IPS DF 6.9 (cell line): Measurements from ENCODE around the gene GABBR1.

ENCODE experiments used
- DNase-seq: peaks from one replicate; pipeline ENCODE4 v3.0.0-alpha.2; 2013; ENCODE audit warnings: low read depth, low spot score
- H3K27ac ChIP-seq: one replicate; pipeline ENCODE4 v1.5.1; 2013; ENCODE audit warnings: low read length, control low read depth
- H3K27me3 ChIP-seq: 2 replicates; pipeline ENCODE4 v1.6.1; 2013; ENCODE audit warnings: mild to moderate bottlenecking, low read length; ENCODE audit not compliant: control insufficient read depth, insufficient read depth
- H3K36me3 ChIP-seq: 2 replicates; pipeline ENCODE4 v1.6.1; 2013; ENCODE audit warnings: low read length; ENCODE audit not compliant: control insufficient read depth, insufficient read depth
- H3K4me1 ChIP-seq: 2 replicates; pipeline ENCODE4 v1.6.1; 2013; ENCODE audit warnings: low read length; ENCODE audit not compliant: control insufficient read depth, insufficient read depth
- H3K4me3 ChIP-seq: 2 replicates; pipeline ENCODE4 v1.5.1; 2013; ENCODE audit warnings: mild to moderate bottlenecking, low read length
- H3K9me3 ChIP-seq: 2 replicates; pipeline ENCODE4 v1.6.1; 2013; ENCODE audit warnings: low read length, inconsistent platforms; ENCODE audit not compliant: control insufficient read depth, insufficient read depth
- WGBS: extraction: QIAGEN DNeasy Blood & Tissue Kit; methylation state at CpG from one replicate; pipeline ENCODE4 v1.1.7; 2013; ENCODE audit warnings: mixed read lengths, missing lambda C conversion rate; ENCODE audit not compliant: insufficient read length, insufficient coverage; 5-methylcytosine and 5-hydroxymethylcytosine counted together

Gene GABBR1

GRCh38 chr6:29620630-29621029 is 12.4 kb downstream of the GABBR1 start:
- peaks cover 27% of the 10 kb centered on the region for H3K36me3 ChIP-seq
- peaks cover 13% of the 10 kb centered on the region for H3K4me1 ChIP-seq
- WGBS = no CpG with 5 or more reads among the region's 4 CpGs
- DNase-seq = no peak
- H3K27ac ChIP-seq = no peak overlapping the region
- no peaks in the 10 kb centered on the region for H3K27me3 ChIP-seq
- no peak overlapping the region for H3K4me3 ChIP-seq
- no peaks in the 10 kb centered on the region for H3K9me3 ChIP-seq

DNA sequence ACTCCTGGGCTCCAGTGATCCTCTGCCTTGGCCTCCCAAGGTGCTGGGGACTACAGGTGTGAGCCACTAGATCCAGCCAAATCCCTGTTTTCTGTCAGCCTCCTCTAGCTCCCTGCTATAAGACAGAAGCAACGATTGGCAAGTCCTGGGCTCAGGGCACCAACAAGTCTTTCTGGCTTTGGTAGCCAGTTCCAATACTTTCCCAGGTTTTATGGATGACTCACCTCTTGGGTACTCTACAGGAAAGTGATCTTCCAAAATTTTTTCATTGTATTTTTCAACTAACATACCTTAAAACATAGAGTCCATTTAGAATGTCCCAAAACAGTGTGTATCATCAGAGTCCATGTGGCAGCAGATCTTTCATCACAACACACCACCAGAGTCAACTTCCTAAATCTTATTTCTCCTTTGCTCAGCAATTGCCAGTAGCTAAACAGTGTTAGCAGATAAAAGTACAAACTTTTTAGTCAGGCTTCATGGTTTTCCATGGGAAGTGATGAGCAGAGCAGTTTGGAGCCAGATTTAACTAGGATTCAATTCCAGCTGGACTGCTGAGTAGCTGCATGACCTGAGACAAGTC is 13.3 kb downstream of the GABBR1 start:
- H3K36me3 ChIP-seq = peaks cover 27% of the 10 kb centered on the region
- no peaks in the 10 kb centered on the region for H3K9me3 ChIP-seq
- no peak for DNase-seq
- no peaks in the 10 kb centered on the region for H3K27me3 ChIP-seq
- no CpG with 5 or more reads among the region's 1 CpG for WGBS
- H3K4me3 ChIP-seq = no peak overlapping the region
- no peak overlapping the region for H3K27ac ChIP-seq
- H3K4me1 ChIP-seq = peaks cover 8% of the 10 kb centered on the region

GRCh38 chr6:29617782-29618554 is 15.0 kb downstream of the GABBR1 start:
- Histone ChIP-seq H3K9me3 (no peaks in the 10 kb centered on the region), H3K4me3 (no peak overlapping the region), H3K27ac (no peak overlapping the region), H3K4me1 (0 out of 2 replicates have a peak, but pooled peaks cover 2% of the 10 kb centered on the region), H3K27me3 (no peaks in the 10 kb centered on the region), H3K36me3 (peaks cover 30% of the 10 kb centered on the region)
- WGBS = no CpG with 5 or more reads among the region's 8 CpGs
- DNase-seq = no peak

DNA sequence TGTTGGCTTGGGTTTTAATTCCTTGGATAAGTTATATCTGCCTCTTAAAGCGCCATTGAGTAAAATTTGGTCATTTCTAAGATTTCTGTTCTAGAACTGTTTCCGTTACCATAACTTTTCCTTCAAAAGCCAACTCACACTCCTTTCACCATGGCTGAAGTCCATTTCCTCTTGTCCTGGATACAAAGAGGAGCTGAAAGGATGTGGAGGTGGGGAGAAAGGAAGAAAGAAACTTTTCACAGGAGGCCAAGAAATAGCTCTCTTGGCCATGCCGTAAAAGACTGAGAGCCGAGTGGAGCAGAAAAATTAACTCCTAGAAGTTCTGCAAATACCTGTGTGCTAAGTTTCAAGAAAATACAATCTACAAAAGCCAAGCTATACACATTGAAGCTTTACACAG is 21.6 kb downstream of the GABBR1 start:
- H3K4me1 ChIP-seq = no peaks in the 10 kb centered on the region
- H3K27ac ChIP-seq = no peak overlapping the region
- no peaks in the 10 kb centered on the region for H3K9me3 ChIP-seq
- H3K4me3 ChIP-seq = no peak overlapping the region
- H3K36me3 ChIP-seq = peaks cover 53% of the 10 kb centered on the region
- H3K27me3 ChIP-seq = no peaks in the 10 kb centered on the region
- no peak for DNase-seq
- WGBS = no CpG with 5 or more reads among the region's 4 CpGs

- Histone ChIP-seq H3K27ac (no peak overlapping the region), H3K9me3 (no peaks in the 10 kb centered on the region), H3K27me3 (no peaks in the 10 kb centered on the region), H3K36me3 (peaks cover 61% of the 10 kb centered on the region), H3K4me1 (no peaks in the 10 kb centered on the region), H3K4me3 (no peak overlapping the region)
- no peak for DNase-seq
- no CpG with 5 or more reads among the region's 4 CpGs for WGBS
These were observed 22.4 kb downstream of the GABBR1 start for GRCh38 chr6:29610540-29610939.

GRCh38 chr6:29608131-29608530 is 24.9 kb downstream of the GABBR1 start:
- Histone ChIP-seq H3K27me3 (no peaks in the 10 kb centered on the region), H3K4me3 (no peak overlapping the region), H3K4me1 (no peaks in the 10 kb centered on the region), H3K36me3 (peaks cover 69% of the 10 kb centered on the region), H3K9me3 (no peaks in the 10 kb centered on the region), H3K27ac (no peak overlapping the region)
- DNase-seq = no peak

DNA sequence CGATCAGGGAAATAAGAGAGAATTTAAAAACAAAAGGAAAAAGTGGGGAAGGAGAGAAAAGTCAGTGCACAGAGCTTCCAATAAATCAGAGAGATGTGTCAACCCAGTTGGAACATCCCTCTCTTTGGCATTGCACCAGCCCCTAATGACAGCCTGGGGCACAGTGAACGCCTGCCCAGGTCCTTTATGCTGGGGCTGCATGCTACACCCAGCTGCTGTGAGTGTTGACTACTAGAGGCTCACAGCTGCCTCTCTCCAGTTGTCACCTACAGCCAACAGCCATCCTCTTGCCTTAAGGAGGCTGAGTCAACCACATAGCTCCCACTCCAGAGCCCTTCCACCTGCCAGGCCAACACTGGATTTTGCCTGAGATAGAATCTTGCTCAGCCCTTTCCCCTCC is 29.1 kb downstream of the GABBR1 start:
- no peak overlapping the region for H3K27ac ChIP-seq
- peaks cover 3% of the 10 kb centered on the region for H3K4me1 ChIP-seq
- peaks cover 62% of the 10 kb centered on the region for H3K36me3 ChIP-seq
- no peaks in the 10 kb centered on the region for H3K27me3 ChIP-seq
- H3K9me3 ChIP-seq = no peaks in the 10 kb centered on the region
- no peak for DNase-seq
- no CpG with 5 or more reads among the region's 2 CpGs for WGBS
- no peak overlapping the region for H3K4me3 ChIP-seq

DNA sequence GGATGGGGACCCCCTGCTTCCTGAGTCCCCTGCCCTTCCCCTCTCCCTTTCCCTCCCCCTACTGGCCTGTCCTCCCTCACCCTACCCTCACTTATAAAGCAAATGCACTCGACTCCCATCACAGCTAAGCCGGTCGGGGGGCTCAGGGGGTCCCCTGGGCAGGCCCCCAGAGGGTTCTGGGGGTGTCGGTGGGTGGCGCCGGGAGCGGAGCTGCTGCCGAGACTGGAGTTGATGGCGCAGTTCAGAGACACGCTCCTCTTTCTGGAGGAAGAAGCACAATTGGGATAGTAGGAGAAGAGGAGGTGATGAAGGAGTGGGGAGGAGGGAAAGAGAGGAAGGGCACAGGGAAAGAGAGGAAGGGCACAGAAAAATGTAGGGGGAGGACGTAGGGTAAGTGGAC is 29.5 kb downstream of the GABBR1 start:
- peaks cover 3% of the 10 kb centered on the region for H3K4me1 ChIP-seq
- H3K36me3 ChIP-seq = peaks cover 59% of the 10 kb centered on the region
- WGBS = no CpG with 5 or more reads among the region's 11 CpGs
- no peaks in the 10 kb centered on the region for H3K27me3 ChIP-seq
- no peak overlapping the region for H3K27ac ChIP-seq
- H3K4me3 ChIP-seq = no peak overlapping the region
- no peaks in the 10 kb centered on the region for H3K9me3 ChIP-seq
- DNase-seq = no peak

GRCh38 chr6:29602564-29603361 is 30.2 kb downstream of the GABBR1 start:
- H3K27me3 ChIP-seq = no peaks in the 10 kb centered on the region
- peaks cover 52% of the 10 kb centered on the region for H3K36me3 ChIP-seq
- H3K9me3 ChIP-seq = no peaks in the 10 kb centered on the region
- H3K4me1 ChIP-seq = peaks cover 3% of the 10 kb centered on the region
- WGBS = no CpG with 5 or more reads among the region's 12 CpGs
- DNase-seq = no peak
- H3K4me3 ChIP-seq = no peak overlapping the region
- H3K27ac ChIP-seq = no peak overlapping the region

DNA sequence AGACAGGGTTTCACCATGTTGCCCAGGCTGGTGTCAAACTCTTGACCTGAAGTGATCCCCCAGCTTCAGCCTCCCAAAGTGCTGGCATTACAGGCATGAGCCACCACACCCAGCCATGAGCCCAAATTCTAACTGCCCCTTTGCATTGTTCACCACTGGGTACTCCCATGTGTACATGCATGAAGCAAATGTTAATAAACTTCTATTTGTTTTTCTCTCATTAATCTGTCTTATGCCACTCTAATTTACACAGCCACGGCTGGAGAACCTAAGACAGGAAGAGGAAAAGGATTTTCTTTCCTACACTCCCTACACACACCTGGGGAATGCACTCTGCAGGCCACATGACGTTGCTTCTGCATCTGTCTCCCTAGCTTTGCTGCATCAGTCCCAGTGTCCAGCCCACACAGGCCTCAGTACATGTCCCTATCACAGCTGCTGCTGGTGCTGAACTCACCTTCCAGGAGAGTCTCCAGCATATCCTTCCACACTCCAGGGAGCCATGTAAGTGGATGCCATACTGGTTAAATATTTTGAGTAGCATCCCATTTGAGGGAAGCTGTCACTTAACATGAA is 34.7 kb downstream of the GABBR1 start:
- no peak overlapping the region for H3K27ac ChIP-seq
- H3K36me3 ChIP-seq = peaks cover 17% of the 10 kb centered on the region
- no peak overlapping the region for H3K4me3 ChIP-seq
- WGBS = no CpG with 5 or more reads among the region's 2 CpGs
- H3K4me1 ChIP-seq = peaks cover 3% of the 10 kb centered on the region
- no peaks in the 10 kb centered on the region for H3K9me3 ChIP-seq
- DNase-seq = no peak
- no peaks in the 10 kb centered on the region for H3K27me3 ChIP-seq
